Endothelial cell of umbilical vein (primary cell): ENCODE results near the gene RABGAP1. TPM values are rescaled to one million over a fixed set of nuclear protein-coding genes. Genes with fewer than 3 reads are reported as not detected.

ENCODE experiments used
- BruUV-seq: library from RNA; stranded (reverse); fragments of 400-500 nt; replicated peaks from 2 replicates; lab custom pipeline; 2021; lab: Mats Ljungman, UMichigan
- CTCF ChIA-PET: fragments of 300-600, 350-600 bp; sonication (Branson Sonifier 250); formaldehyde crosslinking; loops from one replicate; lab custom pipeline; 2021; ENCODE audit warnings: antibody characterized with exemption, inconsistent platforms; lab: Charles Lee
- POLR2A ChIA-PET: fragments of 300-600, 350-600 bp; sonication (Branson Sonifier 250); formaldehyde crosslinking; loops from one replicate; lab custom pipeline; 2021; ENCODE audit warnings: antibody characterized with exemption, inconsistent platforms; lab: Charles Lee
- DNase-seq: peaks from one replicate; pipeline ENCODE4 v3.0.0-alpha.2; 2011; ENCODE audit warnings: low read depth, low spot score
- FAIRE-seq: peaks from 2 replicates; lab custom pipeline; 2011; peaks lifted over from hg19 to GRCh38; lab: Jason Lieb, UNC
- H2AFZ ChIP-seq: 2 replicates; pipeline ENCODE4 v1.6.0; 2012; ENCODE audit warnings: low read depth, low read length, control low read depth, inconsistent platforms
- H3K27ac ChIP-seq: 2 replicates; pipeline ENCODE4 v1.5.1; 2011; ENCODE audit warnings: low read depth, mild to moderate bottlenecking, control low read depth, low read length, moderate library complexity; ENCODE audit not compliant: insufficient read depth
- H3K27me3 ChIP-seq, 2 experiments: 2 replicates each; pipeline versions ENCODE4 v1.6.0 to v1.6.1; 2011; ENCODE audit warnings: low read length in 2 of 2, mixed read lengths in 1 of 2; ENCODE audit not compliant: control insufficient read depth in 2 of 2, insufficient read depth in 2 of 2
- H3K36me3 ChIP-seq, 2 experiments: 2 replicates in 1 of 2; 3 replicates in 1 of 2; pipeline ENCODE4 v1.5.1; 2011; ENCODE audit warnings: low read length in 2 of 2, mild to moderate bottlenecking in 1 of 2, moderate library complexity in 1 of 2; ENCODE audit not compliant: control insufficient read depth in 2 of 2, insufficient read depth in 2 of 2; ENCODE audit errors: extremely low read depth in 1 of 2
- H3K4me1 ChIP-seq: 3 replicates; pipeline ENCODE4 v1.5.1; 2011; ENCODE audit warnings: mild to moderate bottlenecking, low read length; ENCODE audit not compliant: control insufficient read depth, insufficient read depth; ENCODE audit errors: extremely low read depth
- H3K4me2 ChIP-seq: 2 replicates; pipeline ENCODE4 v1.6.1; 2011; ENCODE audit warnings: low read length, control low read depth, mixed read lengths; ENCODE audit not compliant: insufficient read depth
- H3K4me3 ChIP-seq, 3 experiments: fragments of 200-600 bp in 1 of 3; sonication (generic), shearing (Covaris generic) in 1 of 3; replicated peaks in 1 of 3; 2 replicates each; pipeline ENCODE4 v1.5.1; 2011 to 2016; ENCODE audit warnings: control low read depth in 3 of 3, low read length in 3 of 3, mild to moderate bottlenecking in 2 of 3, inconsistent platforms in 1 of 3, low read depth in 1 of 3, moderate library complexity in 1 of 3; ENCODE audit not compliant: insufficient read depth in 1 of 3
- H3K79me2 ChIP-seq: 2 replicates; pipeline ENCODE4 v1.6.0; 2012; ENCODE audit warnings: low read length, inconsistent platforms; ENCODE audit not compliant: control insufficient read depth, insufficient read depth
- H3K9ac ChIP-seq: replicated peaks from 2 replicates; pipeline ENCODE3; 2011; ENCODE audit warnings: low read length, control low read depth; ENCODE audit not compliant: insufficient read depth; ENCODE audit errors: extremely low read depth
- H3K9me1 ChIP-seq: replicated peaks from 3 replicates; pipeline ENCODE4 v1.6.0; 2011; ENCODE audit warnings: mild to moderate bottlenecking, low read length; ENCODE audit not compliant: control insufficient read depth, insufficient read depth; ENCODE audit errors: extremely low read depth
- H3K9me3 ChIP-seq: replicated peaks from 2 replicates; pipeline ENCODE4 v1.5.1; 2012; ENCODE audit warnings: low read length, inconsistent platforms; ENCODE audit not compliant: control insufficient read depth, insufficient read depth
- H4K20me1 ChIP-seq: replicated peaks from 2 replicates; pipeline ENCODE3; 2011; ENCODE audit warnings: mild to moderate bottlenecking, low read length; ENCODE audit not compliant: control insufficient read depth, insufficient read depth; ENCODE audit errors: extremely low read depth
- EZH2 ChIP-seq: IDR thresholded peaks from 2 replicates; pipeline ENCODE4 v1.6.1; 2012; ENCODE audit warnings: borderline replicate concordance, low read depth, mild to moderate bottlenecking, moderate library complexity, low read length, inconsistent platforms; ENCODE audit not compliant: severe bottlenecking
- FOS ChIP-seq: IDR thresholded peaks from 2 replicates; pipeline ENCODE4 v1.6.1; 2011; ENCODE audit warnings: mild to moderate bottlenecking, low read length, moderate library complexity, borderline replicate concordance; ENCODE audit not compliant: insufficient read depth
- GATA2 ChIP-seq: IDR thresholded peaks from 2 replicates; pipeline ENCODE4 v1.7.0; 2011; ENCODE audit warnings: low read depth, mild to moderate bottlenecking, moderate library complexity, mixed read lengths, low read length; ENCODE audit not compliant: insufficient read length, insufficient read depth
- JUN ChIP-seq: IDR thresholded peaks from 2 replicates; pipeline ENCODE4 v1.6.1; 2011; ENCODE audit warnings: borderline replicate concordance, low read depth; ENCODE audit not compliant: insufficient read length, insufficient read depth
- MYC ChIP-seq: IDR thresholded peaks from one replicate; pipeline ENCODE4 v1.6.1; 2011; ENCODE audit warnings: mild to moderate bottlenecking, low read depth, low read length
- POLR2A ChIP-seq: IDR thresholded peaks from 2 replicates; pipeline ENCODE4 v1.6.1; 2012; ENCODE audit warnings: low read depth, mild to moderate bottlenecking, control low read depth, low read length
- POLR2AphosphoS5 ChIP-seq: IDR thresholded peaks from 2 replicates; pipeline ENCODE4 v1.6.1; 2012; ENCODE audit warnings: low read depth, mild to moderate bottlenecking, control low read depth, low read length, moderate library complexity; ENCODE audit not compliant: insufficient read depth
- dilution Hi-C: fragments of 300-500 bp; cut with MboI; formaldehyde crosslinking; loops from one replicate; pipeline ENCODE4 v1.15.0; 2019; ENCODE audit warnings: low sequenced_read_pairs; ENCODE audit not compliant: extremely low pct_ligation_motif_present
- intact Hi-C: fragments of 100-400 bp; cut with micrococcal nuclease; formaldehyde crosslinking; loops from one replicate; pipeline ENCODE4 v1.10.0; 2022
- polyA plus RNA-seq, 4 experiments: library from polyadenylated mRNA; depleted of rRNA in 3 of 4; stranded (reverse) in 3 of 4; unstranded in 1 of 4; fragments of >200 nt; gene quantifications; 2 replicates each; pipeline versions ENCODE4 v1.2.1 to v1.2.3, GENCODE V29; 2011 to 2012; ENCODE audit warnings: missing spikeins in 1 of 4
- total RNA-seq: library from RNA; stranded (reverse); gene quantifications from 2 replicates; pipeline ENCODE4 v1.2.3, GENCODE V29; 2021
- TF ChIP-seq, protein P1 (sequence below): IDR thresholded peaks from 2 replicates; pipeline ENCODE4 v1.6.1; 2011; ENCODE audit not compliant: insufficient read depth, insufficient read length
- TF ChIP-seq, protein P2 (sequence below), 2 donors: IDR thresholded peaks; 1 replicate in 1 of 2; 2 replicates in 1 of 2; pipeline ENCODE4 v1.5.1; 2011; ENCODE audit warnings: low read length in 2 of 2, mild to moderate bottlenecking in 2 of 2, moderate library complexity in 2 of 2, control low read depth in 1 of 2, inconsistent platforms in 1 of 2, low read depth in 1 of 2; ENCODE audit not compliant: insufficient read depth in 1 of 2; ENCODE audit errors: extremely low read depth in 1 of 2

The RABGAP1 gene
- total and polyA plus RNA-seq, 2 donors (not counting 3 experiments of a cell fraction or from before 2014, with no cell fraction given) = 19.0 to 53.6 TPM

DNA sequence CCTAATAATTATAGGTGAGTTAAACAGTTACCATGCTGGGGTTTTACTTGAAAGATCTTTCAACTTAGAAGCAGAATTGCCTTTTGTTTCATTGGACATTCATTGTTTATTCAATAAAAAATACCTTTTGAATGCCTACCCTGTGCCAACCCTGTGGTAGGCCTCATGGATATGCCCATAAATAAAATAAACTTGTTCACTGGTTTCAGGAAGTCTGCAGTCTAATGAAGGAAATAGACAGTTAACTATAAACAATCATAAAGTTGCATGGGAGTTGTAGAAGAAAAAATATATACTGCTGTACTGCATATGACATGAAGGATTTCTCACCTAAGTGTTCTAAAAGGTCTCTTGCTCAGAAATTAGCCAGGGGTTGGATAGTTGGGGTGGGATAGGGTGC lies 87.3 kb downstream of the RABGAP1 start:
- Histone ChIP-seq H3K4me2 (no peak overlapping the region), H3K9me1 (no peaks in the 10 kb centered on the region), H3K79me2 (no peaks in the 10 kb centered on the region), H3K9ac (no peak overlapping the region), H4K20me1 (no peaks in the 10 kb centered on the region), H3K27ac (no peak overlapping the region), H3K9me3 (no peaks in the 10 kb centered on the region), H3K27me3 (no peaks in the 10 kb centered on the region), H3K36me3 (peaks cover 0 to 2% of the 10 kb centered on the region in 2 experiments), H3K4me1 (peaks cover 14% of the 10 kb centered on the region), H2AFZ (no peak overlapping the region), H3K4me3 (no peak overlapping the region)
- POLR2A ChIA-PET = no interaction called here
- DNase-seq (peak; percentile 65), FAIRE-seq (no peak)
- TF ChIP-seq, protein P1, sequence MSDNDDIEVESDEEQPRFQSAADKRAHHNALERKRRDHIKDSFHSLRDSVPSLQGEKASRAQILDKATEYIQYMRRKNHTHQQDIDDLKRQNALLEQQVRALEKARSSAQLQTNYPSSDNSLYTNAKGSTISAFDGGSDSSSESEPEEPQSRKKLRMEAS = no peak
- TF ChIP-seq JUN (no peak), EZH2 (no peak), MYC (no peak), POLR2A (no peak), POLR2AphosphoS5 (no peak), FOS (no peak), GATA2 (no peak)
- TF ChIP-seq, protein P2, sequence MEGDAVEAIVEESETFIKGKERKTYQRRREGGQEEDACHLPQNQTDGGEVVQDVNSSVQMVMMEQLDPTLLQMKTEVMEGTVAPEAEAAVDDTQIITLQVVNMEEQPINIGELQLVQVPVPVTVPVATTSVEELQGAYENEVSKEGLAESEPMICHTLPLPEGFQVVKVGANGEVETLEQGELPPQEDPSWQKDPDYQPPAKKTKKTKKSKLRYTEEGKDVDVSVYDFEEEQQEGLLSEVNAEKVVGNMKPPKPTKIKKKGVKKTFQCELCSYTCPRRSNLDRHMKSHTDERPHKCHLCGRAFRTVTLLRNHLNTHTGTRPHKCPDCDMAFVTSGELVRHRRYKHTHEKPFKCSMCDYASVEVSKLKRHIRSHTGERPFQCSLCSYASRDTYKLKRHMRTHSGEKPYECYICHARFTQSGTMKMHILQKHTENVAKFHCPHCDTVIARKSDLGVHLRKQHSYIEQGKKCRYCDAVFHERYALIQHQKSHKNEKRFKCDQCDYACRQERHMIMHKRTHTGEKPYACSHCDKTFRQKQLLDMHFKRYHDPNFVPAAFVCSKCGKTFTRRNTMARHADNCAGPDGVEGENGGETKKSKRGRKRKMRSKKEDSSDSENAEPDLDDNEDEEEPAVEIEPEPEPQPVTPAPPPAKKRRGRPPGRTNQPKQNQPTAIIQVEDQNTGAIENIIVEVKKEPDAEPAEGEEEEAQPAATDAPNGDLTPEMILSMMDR (IDR thresholded peaks at IDR 0.05; ENCODE audit: extremely low read depth in 1 of 2, insufficient read depth in 1 of 2, low read depth in 1 of 2, low read length in 2 of 2) = no peak
- BruUV-seq = no TSS peak
- CTCF ChIA-PET = no interaction called here
- intact Hi-C loops = no loop called here
- dilution Hi-C loops = no loop called here
